GM21423 (cell line): ENCODE results near the gene ANGPTL4.
"Not testable (repeated sequence)": the region's sequence is repeated elsewhere in the genome, so short reads cannot be mapped to it uniquely, and the experiment has no call there.

Experiments
- ATAC-seq: cut with Tn5 transposase; IDR thresholded peaks from one replicate; pipeline ENCODE4 v1.9.1; 2021; ENCODE audit warnings: mild to moderate bottlenecking, moderate library complexity; ENCODE audit not compliant: unreplicated experiment

Gene ANGPTL4

GRCh38 chr19:8363803-8364771 is at the start of gene ANGPTL4:
Gene ANGPTL4, plus strand, starts transcription at chr19:8364155. Its CDS starts 167 bp downstream, at chr19:8364322.
- no peak for ATAC-seq

- not testable (repeated sequence) for ATAC-seq
These were observed 48.8 kb upstream of the ANGPTL4 start for GRCh38 chr19:8314981-8315640.

- no peak for ATAC-seq
These were observed 47.4 kb upstream of the ANGPTL4 start for GRCh38 chr19:8316351-8317125.

- ATAC-seq, result not testable (repeated sequence)
These were observed 45.1 kb upstream of the ANGPTL4 start for GRCh38 chr19:8318835-8319234.

- ATAC-seq, result no peak
These were observed 44.0 kb upstream of the ANGPTL4 start for GRCh38 chr19:8319807-8320520.

GRCh38 chr19:8320564-8321066 is 43.3 kb upstream of the ANGPTL4 start:
- peak; percentile 21 for ATAC-seq

- ATAC-seq, result peak; percentile 95
These were observed 42.6 kb upstream of the ANGPTL4 start, which contains the start of the genes NDUFA7 and RPS28 for GRCh38 chr19:8321067-8321985. Gene NDUFA7, minus strand, starts transcription at chr19:8321375. Its CDS starts 17 bp downstream, at chr19:8321358. Gene RPS28, plus strand, starts transcription at chr19:8321496. Its CDS starts 35 bp downstream, at chr19:8321531.

GRCh38 chr19:8321986-8322637 is 41.8 kb upstream of the ANGPTL4 start:
- ATAC-seq, result no peak

- ATAC-seq, result no peak
These were observed 41.3 kb upstream of the ANGPTL4 start for GRCh38 chr19:8322638-8322997.

- no peak for ATAC-seq
These were observed 40.2 kb upstream of the ANGPTL4 start for GRCh38 chr19:8323781-8324185.

- ATAC-seq, result no peak
These were observed 39.5 kb upstream of the ANGPTL4 start for GRCh38 chr19:8324186-8325050.

GRCh38 chr19:8325454-8325853 is 38.5 kb upstream of the ANGPTL4 start:
- ATAC-seq, result no peak

- no peak for ATAC-seq
These were observed 34.0 kb upstream of the ANGPTL4 start for GRCh38 chr19:8329996-8330395.

- ATAC-seq, result no peak
These were observed 32.6 kb upstream of the ANGPTL4 start for GRCh38 chr19:8331263-8331845.

GRCh38 chr19:8332976-8333766 is 30.8 kb upstream of the ANGPTL4 start:
- no peak for ATAC-seq

GRCh38 chr19:8333767-8334457 is 30.0 kb upstream of the ANGPTL4 start:
- no peak for ATAC-seq
